ENCODE results near the gene SFSWAP.

SFSWAP gene

DNA sequence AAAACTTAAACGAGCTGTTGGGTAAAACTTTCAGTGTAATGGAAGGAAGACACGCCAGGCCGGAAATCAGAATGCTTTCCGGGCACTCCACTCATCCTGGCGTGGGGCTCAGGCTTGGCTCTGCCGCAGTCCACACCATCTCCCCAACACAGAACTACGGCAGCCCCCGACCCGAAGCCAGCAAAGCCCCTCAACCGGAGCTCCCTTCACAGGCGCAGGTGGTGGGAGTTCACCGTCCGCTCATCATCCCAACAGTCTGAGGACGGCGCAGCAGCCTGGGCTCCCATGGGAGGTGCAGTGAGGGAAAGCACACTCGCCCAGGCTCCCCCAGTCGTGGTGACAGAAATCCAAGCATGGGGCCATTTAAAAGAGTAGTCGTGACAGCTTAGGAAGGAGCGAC lies 106.4 kb downstream of the SFSWAP start:
- no peak for DNase-seq (ENCODE audit: low spot score)

DNA sequence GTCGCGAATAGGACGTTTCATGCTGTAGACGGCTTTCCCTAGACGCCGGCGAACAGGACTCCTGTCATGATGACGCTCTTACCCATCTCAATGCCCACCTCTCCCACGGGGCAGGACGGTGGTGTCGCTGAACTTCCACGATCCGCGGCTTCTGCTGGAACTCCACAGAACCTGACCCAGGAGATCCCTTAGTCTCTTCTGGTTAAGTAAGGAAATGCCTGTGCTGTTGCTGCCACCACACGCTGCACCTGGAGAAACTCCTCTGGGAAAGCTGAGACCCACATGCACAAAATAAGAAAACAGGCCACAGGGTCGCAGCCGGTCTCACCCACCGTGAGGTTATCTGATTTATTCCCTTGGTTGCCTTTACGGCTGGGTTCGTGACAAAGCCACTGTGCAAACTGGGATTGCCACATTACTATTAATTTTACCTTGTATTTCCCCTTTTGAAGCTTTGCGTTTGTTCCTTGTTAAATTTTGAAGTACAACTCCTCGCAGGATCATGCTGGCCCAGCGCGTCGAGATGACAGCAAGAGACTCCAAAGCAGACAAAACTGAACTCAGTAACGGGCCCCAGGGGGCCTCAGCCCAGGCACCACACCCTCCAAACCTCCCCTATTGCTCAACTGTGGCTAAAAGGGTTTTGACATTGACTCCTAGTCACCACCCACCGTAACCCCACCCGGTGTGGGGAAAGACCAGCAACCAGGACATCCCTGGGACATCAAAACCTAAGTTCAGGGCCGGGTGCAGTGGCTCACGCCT lies 108.1 kb downstream of the SFSWAP start:
- no peak for DNase-seq (ENCODE audit: low spot score)

DNA sequence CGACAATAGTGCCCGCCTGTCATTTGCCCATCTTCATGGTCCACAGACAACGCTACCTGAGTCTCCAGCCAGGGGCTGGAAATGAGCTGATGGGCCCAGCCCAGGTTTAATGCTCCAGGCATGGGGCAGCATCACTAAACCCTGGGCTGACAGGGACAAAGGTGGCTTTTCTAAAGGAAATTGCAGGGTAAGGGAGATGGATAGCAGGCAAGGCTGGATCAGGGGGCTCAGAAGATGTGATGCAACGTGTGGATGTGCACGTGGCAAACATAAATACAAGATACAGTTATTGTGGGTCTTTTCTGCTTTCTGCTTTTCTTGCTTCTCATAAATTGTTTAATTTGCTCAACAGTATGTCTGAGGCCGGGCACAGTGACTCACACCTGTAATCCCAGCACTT lies 113.6 kb downstream of the SFSWAP start:
- DNase-seq (ENCODE audit: low spot score): no peak

DNA sequence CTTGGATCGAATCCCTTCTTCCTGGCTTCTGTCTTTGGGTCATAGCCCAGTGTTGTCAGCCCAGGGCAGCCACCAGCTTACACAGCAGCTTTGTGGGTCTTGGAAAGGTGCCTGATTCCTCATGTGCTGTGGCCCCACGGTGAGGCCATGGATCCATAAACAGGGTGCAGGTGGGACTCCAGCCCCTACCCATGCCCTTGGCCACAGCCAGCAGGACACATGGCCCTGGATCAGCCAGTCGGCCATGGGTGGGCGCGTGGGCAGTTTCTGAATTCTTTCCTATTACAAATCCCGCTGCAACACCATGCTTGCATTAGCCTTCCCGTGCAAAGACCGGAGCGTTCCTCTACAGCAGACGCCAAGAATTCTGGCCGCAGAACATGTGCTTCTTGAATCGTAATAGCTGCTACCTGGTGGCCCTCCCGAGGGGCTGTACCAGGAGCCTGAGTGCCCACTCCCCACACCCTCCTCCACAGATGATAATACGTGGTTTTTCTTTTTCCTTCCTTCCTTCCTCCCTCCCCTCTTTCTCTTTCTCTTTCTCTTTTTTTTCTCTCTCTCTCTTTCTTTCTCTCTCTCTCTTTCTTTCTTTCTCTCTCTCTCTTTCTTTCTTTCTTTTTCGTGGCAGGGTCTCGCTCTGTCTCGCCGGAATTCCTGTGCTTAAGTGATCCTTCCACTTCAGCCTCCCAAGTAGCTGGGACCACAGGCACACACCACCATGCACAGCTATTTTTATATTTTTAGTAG lies 114.4 kb downstream of the SFSWAP start:
- DNase-seq (ENCODE audit: low spot score): peak; percentile 76

DNA sequence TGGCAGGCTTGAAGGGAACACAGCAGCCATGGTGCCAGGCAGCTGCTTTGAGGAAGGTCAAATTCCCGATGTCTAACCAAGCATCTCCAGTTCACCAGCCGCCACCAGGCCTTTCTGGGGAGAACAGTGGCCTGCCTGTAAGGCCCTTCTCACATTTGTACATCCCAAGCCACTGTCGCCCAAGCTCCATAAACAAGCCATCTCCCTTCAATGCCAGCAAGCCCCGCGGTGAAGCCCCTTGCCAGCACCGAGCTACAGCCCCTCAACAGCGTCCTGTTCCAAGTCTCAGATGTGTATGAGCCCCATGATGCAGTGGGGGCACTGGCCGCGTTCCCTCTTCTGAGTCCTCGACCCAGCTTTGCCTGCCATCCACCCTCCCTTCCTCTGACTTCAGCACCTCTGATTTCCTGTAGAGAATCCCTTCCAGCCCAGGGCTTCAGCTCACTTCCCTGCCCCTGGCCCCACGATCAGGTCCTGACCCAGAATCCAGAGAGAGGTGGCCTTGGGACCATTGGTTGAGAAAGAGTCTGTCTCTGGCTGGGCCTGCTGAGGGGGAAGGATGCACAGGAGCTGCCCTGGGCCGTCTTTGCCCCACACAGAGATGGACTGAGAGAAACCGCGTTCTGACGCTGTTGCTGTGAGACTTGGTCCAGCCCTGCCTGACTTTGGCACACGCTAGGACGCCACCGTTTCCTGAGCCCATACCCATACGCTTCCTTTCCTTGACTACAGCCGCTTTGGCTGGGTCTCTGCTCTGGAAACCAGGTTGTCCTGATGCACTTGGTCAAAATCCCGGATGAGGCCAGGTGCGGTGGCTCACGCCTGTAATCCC lies 115.4 kb downstream of the SFSWAP start:
- DNase-seq (ENCODE audit: low spot score): no peak

DNA sequence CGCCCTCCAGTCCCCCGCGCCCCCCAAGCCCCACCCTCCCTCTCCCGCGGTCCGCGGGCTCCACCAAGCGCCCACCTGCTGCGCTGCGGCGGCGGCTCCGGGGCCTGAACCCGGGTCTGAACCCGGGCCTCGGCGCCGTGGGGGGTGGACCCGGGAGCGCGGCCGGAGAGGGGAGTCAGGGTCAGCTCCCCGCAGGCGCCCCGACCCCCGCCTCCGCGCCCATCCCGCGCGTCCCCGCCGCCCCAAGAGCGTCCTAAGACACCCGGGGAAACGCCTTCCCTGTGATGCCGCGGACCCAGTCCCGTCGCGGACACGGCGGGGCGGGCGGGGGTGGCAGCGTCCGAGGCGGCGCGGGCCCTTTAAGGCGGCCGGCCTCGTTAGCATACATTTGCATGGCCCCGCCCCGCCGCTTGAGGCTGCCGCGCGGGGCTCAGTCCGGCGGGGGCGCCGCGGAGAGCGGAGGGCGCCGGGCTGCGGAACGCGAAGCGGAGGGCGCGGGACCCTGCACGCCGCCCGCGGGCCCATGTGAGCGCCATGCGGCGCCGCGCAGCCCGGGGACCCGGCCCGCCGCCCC lies 117.2 kb downstream of the SFSWAP start, which contains the start of gene MMP17:
TSS of gene MMP17 (plus strand) at position 433 of the 574 bp plus-strand sequence. CDS start at position 535, 102 bp downstream.
- peak; percentile 74 for DNase-seq (ENCODE audit: low spot score)

DNA sequence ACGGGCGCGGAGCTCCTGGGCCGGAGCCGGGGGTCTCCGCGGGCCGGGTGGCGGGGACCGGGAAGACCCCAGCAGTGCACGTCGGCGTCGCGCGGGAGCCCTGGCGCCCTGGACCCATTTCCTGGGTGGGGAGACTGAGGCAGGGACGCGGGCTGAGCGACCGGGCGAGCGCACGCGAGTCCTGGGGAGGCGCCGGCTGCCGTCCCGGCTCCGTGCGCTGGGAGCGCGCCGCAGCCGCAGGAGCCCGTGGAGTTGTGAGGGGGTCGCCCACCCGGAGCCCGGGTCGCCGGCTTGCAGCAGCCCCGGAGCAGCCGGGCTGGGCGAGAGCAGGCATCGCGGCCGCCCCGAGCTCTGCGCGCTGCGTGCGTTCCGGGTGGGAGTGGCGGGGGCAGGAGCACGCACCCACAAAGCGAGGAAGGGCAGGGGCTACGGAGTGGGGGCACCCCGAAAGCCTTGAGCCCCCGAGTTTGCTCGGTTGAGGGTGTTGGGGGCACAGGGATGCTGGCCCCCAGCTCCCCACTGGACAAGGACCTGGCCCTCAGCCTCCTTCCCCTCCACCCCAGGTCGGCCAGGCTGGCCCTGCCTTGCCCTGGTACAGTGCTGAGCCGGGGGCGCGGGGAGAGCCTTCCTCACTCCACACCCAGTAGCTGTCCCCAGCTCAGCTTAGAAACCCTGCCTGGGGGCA lies 117.9 kb downstream of the SFSWAP start:
- peak; percentile 50 for DNase-seq (ENCODE audit: low spot score)

DNA sequence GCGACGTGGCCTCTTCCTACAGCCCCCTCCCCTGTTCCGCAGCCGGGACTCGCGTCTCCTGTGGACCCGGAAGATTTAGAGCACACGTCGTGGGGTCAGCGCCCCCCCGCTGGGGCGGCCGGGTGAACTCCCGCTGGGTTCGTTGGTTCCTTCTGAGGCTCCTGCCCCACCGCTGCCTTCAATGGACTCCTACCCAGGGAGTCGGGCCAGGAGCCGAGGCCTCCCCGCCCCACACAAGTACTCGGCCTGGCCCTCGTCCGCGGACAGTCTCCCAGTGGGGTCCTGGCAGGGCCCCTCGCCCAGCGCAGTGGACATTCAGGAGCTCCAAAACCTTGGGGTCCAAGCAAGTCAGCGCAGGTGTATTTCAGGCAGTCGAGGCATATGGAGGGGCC lies 118.5 kb downstream of the SFSWAP start:
- DNase-seq (ENCODE audit: low spot score): peak; percentile 47

DNA sequence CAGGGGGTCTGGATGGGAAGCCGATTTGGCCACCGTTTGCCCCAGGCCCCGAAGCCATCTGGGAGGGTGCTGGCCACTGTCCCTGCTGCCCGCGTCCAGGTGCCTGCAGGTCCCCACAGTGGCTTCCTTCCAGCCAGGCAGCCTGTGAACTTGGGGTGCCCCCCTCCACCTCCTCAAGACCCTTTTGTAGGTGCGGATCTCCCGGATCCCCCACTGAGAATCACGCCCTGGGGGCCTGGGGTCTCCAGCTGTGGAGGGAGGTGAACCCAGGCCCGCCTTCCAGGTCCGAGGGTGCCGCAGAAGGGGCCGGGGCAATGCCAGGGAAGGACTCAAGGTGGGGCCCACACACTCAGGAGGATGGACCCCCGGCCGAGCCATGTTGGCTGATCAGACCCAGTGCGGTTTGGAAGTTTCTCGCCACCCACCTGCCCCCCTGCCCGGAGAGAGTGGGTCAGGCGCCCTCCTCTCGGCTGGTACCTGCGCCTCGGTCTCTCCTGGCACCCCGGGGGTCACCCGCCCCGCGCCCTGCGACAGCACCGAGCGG lies 119.0 kb downstream of the SFSWAP start:
- no peak for DNase-seq (ENCODE audit: low spot score)

DNA sequence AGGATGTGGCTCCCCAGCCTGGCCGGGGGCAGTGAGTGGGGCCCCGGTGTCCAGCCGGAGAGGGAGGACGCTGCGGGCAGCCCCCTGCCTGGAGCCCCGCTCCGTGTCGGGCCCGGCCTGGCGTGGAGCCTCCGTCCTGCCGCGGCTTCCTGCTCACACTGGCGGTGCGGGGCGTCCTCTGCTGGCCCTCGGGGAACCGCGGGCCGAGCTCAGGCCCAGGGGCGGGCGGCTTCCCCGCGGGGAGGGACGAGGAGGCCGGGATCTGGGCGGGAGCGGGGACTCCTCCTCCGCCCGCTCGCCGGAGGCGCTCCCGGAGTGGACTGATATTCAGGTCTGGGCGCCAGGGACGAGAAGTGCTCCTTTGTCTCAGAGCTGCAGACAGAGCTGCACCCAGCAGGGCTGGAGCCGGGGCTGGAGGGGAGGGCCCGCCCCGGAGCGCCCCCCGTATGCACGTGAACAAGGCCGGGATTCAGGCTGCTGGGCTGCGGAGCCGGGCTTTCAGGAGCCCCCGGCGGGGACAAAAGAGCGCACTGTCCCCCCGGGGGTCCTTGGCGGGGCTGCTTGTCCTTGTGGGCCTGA lies 119.5 kb downstream of the SFSWAP start:
- DNase-seq (ENCODE audit: low spot score): peak; percentile 88

DNA sequence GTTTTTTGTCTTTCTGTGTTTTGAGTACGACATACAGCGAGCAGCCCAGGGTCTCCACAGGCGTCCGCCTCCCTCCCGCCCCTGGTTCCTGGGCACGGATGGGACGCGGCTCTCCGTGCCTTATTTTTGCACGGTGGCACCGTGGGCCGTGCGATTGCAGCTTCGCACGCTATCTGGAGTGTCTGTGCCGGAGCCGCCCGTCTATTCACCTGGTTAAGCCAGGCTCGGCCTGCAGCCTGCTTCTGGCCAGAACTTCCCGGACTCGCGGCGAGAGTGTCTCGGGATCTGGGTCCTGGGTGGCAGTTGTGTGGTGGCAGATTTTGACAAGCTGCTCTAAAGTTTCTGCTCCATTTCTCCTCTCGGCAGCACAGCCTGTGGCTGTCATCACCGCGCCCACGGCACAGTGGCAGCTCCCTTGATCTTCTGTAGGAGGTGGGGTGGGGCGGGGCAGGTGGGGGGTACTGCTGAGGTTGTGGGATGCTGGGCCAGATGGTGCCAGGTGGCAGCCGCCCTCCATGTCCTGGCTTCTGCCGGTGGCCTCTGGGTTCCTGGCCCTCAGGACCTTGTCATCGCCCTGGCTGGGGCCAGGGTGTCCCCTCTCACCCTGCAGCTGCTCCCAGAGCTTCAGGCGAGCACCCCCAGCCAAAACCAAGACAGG lies 120.2 kb downstream of the SFSWAP start:
- DNase-seq (ENCODE audit: low spot score): peak; percentile 38

DNA sequence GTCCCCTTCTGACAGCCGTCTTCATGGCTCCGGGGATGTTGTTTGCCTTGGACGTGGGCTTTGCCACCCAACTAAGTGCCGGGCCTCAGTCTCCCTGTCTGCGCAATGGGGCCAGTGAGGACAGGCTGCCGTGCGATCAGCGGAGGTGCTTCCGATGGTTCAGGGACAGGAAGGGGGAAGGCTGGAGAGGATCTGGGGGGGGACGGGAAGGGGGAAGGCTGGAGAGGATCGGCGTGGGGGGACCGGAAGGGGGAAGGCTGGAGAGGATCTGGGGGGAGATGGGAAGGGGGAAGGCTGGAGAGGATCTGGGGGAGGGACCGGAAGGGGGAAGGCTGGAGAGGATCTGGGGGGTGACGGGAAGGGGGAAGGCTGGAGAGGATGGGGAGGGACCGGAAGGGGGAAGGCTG lies 120.7 kb downstream of the SFSWAP start:
- peak; percentile 75 for DNase-seq (ENCODE audit: low spot score)

DNA sequence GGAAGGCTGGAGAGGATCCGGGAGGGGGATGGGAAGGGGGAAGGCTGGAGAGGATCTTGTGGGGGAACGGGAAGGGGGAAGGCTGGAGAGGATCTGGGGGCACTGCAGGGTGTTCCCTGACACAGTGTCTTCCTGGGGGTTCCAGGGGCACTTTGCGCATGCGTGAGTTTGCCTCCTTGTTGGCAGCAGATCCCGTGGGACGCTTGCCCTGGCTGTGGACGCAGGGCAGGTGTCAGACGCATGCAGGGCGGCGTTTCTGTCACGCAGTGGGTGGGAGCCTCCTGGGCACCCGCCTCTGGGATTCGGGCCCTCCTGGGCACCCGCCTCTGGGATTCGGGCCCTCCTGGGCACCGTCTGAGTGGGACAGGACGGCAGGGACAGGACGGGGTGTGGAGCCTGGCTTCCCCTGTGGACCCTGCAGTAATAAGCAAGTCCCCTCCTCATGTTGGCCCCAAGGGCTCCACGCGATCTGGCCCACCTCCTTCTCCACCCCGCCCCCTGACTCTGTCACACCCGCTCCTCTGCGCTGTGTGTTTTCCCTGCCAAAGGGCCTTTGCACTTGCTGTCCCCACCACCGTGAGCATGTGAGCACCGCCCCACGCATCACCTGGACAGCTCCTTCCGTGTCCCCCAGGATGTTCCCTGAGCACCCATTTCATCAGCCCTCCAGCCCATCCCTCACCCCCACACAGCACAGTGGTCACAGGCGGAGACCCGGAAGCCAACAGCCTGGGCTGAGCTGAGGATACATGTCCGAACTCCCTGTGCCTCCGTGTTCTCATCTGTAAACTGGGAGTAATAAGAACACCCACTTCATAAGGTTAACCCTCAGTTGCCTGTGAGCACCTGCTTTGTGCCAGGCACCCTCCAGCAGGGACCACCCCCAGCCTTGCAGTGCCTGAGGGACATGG lies 121.7 kb downstream of the SFSWAP start:
- peak; percentile 95 for DNase-seq (ENCODE audit: low spot score)

DNA sequence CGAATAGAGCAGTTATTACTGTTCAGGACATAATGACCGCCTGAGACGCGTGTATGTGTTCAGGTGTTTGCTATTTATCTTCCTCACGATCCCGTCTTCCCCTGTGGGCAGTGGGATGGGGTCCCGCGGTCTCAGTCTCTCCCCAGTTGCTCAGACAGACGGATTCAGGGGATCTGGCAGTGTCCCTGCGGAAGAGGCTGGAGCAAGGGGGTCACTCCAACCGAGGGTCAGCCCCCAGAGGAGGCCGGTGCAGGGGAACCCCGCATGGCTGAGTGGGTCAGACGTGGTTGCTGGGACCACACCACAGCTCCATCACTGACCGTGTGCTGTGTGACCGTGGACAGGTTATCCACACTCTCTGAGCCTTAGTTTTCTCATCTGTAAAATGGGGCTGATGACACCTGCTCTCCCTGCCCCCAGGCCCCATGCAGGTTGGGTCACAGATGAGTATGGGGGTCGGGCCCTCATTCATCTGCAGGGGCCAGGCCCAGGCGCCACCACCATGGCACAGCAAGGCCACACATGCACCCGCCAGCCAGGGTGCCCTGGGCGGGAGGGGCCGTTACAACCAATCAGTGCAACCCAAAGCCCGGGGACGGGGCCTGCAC lies 122.5 kb downstream of the SFSWAP start:
- DNase-seq (ENCODE audit: low spot score): no peak

DNA sequence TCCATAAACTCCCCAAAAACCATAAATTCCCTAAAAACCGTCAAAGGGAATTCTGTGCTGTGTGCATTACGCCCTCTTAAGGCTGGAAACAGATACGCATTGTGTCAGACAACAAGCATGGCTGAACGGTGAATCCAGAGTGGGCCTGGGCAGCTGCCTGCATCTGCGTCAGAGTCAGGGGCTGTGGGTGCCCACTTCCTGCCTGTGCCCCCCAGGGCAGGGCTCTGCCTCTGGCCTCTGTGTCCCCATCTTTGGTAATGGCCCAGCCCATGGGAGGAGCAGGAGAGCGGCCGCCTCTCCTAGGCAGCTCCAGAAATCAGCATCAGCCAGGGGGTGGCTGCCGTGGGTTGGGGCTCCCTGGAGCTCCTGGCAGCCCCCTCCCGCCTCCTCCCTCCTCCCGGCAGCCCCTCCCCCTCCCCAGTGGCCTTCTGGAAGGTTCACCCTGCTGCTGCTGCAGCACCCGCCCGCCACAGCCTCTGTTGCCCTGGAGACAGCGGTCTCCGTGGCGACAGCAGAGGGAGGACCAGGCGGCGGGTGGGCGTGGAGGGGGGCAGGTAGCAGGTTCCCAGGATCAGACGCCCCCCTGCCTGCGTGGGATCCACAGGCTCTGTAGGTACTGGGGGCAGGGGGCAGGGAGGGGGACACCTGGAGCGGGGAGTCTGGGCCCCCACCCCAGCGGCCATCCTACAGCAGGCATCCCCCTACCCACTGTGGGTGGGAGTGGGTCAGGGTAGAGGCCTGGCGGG lies 123.2 kb downstream of the SFSWAP start:
- DNase-seq (ENCODE audit: low spot score): no peak

DNA sequence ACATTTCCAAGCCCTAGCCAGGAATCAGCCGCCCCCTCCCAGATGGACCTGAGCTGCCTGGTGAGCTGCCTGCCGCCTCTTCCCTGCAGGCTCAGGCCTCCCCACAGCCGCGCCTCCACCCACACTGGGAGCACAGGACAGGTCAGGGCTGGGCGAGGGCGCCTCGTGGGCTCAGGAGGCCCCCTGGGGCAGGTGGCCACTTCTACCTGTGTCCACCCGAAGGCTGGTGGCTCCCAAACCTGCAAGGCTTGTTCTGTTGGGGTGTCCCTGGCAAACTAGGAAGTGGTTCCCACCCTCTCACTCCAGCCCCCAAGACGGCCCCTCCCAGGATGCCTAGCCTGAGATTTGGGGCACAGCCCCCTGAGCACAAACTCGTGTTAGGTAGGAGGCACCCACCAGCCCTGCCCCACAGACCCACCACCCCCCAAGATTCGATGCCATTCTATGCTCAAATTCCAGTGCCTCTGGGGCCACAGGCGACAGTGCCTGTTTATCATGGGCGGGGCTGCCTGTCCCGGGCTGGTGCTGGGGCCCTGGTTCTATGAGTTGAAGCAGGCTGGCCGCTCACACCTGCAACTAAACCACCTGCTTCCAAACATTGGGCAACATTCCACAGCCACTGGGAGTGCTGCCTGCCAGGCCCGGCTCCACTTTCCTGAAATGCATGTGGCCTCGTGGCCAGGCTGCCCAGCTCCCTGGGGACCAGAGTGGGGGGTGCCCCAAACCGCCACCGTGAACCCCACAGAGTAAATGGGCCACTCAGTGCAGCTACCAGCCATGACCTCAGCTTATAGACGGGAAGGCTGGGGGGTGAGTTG lies 124.1 kb downstream of the SFSWAP start:
- no peak for DNase-seq (ENCODE audit: low spot score)

DNA sequence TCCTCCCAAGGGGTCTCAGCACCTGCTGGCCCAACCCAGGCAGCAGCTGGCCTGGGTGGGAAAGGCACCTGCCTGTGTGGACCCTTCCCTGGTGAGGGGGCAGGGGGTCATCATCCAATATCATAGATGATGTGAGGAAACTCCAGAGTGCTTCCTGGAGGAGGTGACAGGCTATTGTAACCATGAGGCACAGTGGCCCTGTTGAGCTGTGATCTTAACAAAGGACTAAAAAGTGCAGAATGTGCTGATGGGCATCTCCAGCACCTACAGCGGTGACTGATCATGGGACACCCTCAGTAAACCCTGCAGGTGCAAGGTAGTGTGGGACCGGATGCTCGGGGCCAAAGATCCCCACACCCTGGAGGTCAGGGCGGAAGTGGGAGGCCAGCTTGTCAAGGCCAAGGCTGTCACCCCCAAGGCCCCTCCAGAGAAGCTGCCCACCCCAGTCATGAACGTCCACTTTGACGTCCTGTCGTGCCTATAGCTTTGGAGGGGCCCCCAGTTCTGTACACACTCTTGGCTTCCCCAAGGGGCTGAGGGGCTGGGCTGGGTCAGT lies 124.8 kb downstream of the SFSWAP start:
- DNase-seq (ENCODE audit: low spot score): no peak
